Epithelial cell of esophagus (primary cell): ENCODE data around the gene TSC1.

ENCODE experiments used
- DNase-seq: peaks from one replicate; pipeline ENCODE4 v3.0.0; 2010; ENCODE audit warnings: low read depth
- H3K4me3 ChIP-seq: 2 replicates; pipeline ENCODE4 v1.5.1; 2011; ENCODE audit warnings: mild to moderate bottlenecking, low read length, control low read depth
- TF ChIP-seq, protein P1 (sequence below): IDR thresholded peaks from 2 replicates; pipeline ENCODE4 v1.5.1; 2011; ENCODE audit warnings: low read depth, mild to moderate bottlenecking, low read length, control low read depth, inconsistent platforms; ENCODE audit not compliant: insufficient read depth; ENCODE audit errors: missing control alignments

TSC1 gene

DNA sequence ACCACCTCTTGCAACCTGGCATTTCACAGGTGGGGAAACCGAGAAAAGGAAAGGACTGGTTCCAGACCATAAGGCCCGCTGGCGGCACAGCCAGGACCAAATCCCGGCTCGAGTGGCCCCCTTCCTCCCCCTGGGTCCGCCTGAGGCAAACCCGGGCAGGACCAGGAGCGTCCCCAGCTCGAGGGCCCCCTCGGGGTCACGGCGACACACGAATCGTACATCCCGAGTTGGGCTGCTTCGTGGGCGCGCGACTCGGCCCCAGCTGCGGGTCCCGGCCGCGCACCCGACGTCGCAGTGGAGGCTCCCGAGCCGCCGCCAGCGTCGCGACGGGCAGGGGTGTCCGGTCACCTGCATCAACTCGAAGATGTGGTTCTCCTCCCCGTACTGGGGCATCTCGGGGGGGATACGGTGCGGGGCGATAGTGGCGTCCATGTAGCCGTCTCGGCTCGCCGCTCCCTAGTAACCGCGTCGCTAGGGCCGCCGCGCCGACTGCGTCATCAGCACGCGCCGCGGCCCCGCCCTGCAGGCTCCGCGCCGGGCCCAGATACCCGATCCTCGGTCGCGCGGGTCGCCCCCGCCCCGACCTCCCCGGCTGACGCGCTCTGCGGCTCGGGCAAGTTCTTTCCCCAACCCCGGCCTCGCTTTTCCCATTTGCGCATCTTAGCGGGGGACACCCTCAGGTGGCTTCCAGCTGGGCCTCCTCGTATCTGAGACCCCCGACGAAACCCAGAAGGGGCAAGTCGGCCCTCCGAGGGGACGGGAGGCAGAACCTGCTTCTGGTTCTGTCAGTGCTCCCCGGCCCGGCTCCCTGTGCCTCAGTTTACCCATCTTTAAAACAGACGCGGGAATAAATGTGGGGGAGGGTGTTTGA is 66.4 kb downstream of the TSC1 start, which contains the start of gene AK8:
AK8 (minus strand) TSS at position 461 of the 871 bp plus-strand sequence; CDS start at position 432, 29 bp downstream.
- TF ChIP-seq, protein P1, sequence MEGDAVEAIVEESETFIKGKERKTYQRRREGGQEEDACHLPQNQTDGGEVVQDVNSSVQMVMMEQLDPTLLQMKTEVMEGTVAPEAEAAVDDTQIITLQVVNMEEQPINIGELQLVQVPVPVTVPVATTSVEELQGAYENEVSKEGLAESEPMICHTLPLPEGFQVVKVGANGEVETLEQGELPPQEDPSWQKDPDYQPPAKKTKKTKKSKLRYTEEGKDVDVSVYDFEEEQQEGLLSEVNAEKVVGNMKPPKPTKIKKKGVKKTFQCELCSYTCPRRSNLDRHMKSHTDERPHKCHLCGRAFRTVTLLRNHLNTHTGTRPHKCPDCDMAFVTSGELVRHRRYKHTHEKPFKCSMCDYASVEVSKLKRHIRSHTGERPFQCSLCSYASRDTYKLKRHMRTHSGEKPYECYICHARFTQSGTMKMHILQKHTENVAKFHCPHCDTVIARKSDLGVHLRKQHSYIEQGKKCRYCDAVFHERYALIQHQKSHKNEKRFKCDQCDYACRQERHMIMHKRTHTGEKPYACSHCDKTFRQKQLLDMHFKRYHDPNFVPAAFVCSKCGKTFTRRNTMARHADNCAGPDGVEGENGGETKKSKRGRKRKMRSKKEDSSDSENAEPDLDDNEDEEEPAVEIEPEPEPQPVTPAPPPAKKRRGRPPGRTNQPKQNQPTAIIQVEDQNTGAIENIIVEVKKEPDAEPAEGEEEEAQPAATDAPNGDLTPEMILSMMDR = no peak
- H3K4me3 ChIP-seq = peak within 1 kb of the TSS; percentile 57
- DNase-seq = peak; percentile 73

GRCh38 chr9:132877458-132877823 is 67.0 kb downstream of the TSC1 start:
- peak overlapping the region; percentile 57 for H3K4me3 ChIP-seq
- no peak for DNase-seq
- TF ChIP-seq, protein P1 = no peak

DNA sequence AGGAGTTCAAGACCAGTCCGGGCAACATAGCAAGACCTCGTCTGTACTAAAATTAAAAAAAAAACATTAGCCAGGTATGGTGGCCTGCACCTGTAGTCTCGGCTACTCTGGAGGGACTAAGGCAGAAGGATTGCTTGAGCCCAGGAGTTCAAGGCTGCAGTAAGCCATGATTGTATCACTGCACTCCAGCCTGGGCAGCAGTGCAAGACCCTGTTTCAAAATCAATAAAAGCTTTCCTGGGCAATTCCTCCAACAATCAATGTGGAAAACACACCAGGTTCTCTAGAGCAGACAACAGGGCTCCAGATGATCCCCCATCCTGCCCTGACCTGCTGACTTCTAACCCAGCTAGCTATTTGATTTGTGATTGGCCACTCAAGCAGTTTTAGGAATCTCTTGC is 67.6 kb downstream of the TSC1 start:
- DNase-seq = no peak
- H3K4me3 ChIP-seq = no peak overlapping the region
- TF ChIP-seq, protein P1 = no peak

DNA sequence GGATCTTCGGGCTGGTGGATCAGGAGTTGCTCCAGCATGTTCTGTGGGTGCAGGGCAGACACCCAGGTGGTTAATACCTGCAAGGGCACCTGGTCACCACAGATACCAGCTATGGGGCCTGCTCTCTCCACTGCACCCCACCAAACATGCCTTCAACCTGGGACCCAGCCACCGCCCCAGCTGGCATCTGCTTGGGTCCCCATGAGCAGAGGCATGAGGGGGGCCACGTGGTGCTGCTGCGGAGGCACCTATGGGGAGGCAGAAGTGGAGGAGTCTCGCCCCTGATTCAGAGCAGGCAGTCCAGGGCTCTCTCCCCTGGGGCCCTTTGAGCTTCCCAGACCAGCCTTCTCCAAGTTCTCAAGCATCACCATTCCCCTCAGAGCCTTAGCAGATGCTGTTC is 69.3 kb downstream of the TSC1 start:
- no peak overlapping the region for H3K4me3 ChIP-seq
- TF ChIP-seq, protein P1 = no peak
- DNase-seq = no peak

DNA sequence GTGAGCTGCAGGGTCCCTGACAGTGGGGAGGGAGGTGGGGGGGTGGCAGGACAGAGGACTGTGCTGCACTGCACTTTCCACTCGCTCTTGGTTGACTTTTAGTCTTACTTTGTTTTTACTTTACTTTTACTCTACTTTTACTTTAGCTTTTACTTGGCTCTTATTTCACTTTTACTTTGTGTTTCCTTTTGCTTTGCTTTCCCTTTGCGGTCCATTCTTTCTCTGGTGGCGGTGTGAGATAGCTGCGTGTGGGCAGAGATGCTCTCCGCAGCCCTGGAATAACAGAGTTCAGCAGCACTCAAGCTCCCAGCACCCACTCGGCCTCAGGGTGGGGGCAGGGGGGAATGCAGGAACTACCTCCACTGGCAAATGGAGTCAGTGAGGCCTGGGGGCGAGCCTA is 71.0 kb downstream of the TSC1 start:
- H3K4me3 ChIP-seq = no peak overlapping the region
- TF ChIP-seq, protein P1 = no peak
- DNase-seq = no peak

DNA sequence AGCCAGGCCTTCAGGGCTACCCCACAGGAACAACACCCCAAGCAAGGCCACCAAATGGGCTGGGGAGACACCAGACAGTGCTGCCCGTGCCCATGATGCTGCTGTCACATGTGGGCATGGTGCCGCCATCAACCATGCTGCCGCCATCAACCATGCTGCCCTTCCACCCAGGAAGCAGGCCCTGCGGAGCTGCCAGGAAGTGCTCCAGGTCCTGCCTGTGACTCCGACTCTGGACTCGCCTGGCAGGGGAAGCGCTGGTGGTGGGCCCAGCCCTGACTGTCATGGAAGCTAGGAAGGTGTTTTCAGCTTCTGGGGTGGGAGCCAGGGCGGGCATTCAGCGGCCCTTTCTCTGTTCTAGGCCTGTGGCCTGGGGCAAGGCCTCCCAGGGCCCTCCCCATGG is 75.2 kb downstream of the TSC1 start:
- TF ChIP-seq, protein P1 = no peak
- H3K4me3 ChIP-seq = no peak overlapping the region
- no peak for DNase-seq

GRCh38 chr9:132866898-132867297 is 77.5 kb downstream of the TSC1 start:
- no peak for DNase-seq
- H3K4me3 ChIP-seq = no peak overlapping the region
- TF ChIP-seq, protein P1 = no peak
